Large intestine (tissue), 3 donors: ENCODE measurements around the gene SMNDC1. TPM values are rescaled to one million over a fixed set of nuclear protein-coding genes. Genes with fewer than 3 reads are reported as not detected.

Experiments used
- DNase-seq, 2 donors: peaks; one replicate each; pipeline versions ENCODE4 v3.0.0 to v3.0.0-alpha.2; 2013
- H3K27ac ChIP-seq: one replicate; pipeline ENCODE4 v1.5.1; 2013; ENCODE audit warnings: low read length
- H3K27me3 ChIP-seq: 2 replicates; pipeline ENCODE4 v1.6.1; 2013; ENCODE audit warnings: low read length; ENCODE audit not compliant: control insufficient read depth, insufficient read depth
- H3K36me3 ChIP-seq: 2 replicates; pipeline ENCODE4 v1.6.1; 2013; ENCODE audit warnings: low read length; ENCODE audit not compliant: control insufficient read depth, insufficient read depth
- H3K4me1 ChIP-seq: one replicate; pipeline ENCODE4 v1.6.1; 2013; ENCODE audit warnings: low read length; ENCODE audit not compliant: control insufficient read depth, insufficient read depth
- H3K4me3 ChIP-seq: one replicate; pipeline ENCODE4 v1.5.1; 2013; ENCODE audit warnings: low read length
- H3K9me3 ChIP-seq: one replicate; pipeline ENCODE4 v1.6.1; 2013; ENCODE audit warnings: mild to moderate bottlenecking, low read depth, low read length, moderate library complexity; ENCODE audit not compliant: control insufficient read depth
- WGBS: methylation state at CpG from one replicate; pipeline ENCODE4 v1.1.5; 2013; ENCODE audit warnings: low lambda C conversion rate; ENCODE audit not compliant: insufficient coverage; 5-methylcytosine and 5-hydroxymethylcytosine counted together
- polyA plus RNA-seq: library from polyadenylated mRNA; unstranded; fragments of 120-200 nt; gene quantifications from one replicate; pipeline ENCODE4 v1.2.1, GENCODE V29; 2013

The SMNDC1 gene
- polyA plus RNA-seq, 1 donor, result 33.8 TPM

GRCh38 chr10:110345286-110345685, 40.6 kb upstream of the SMNDC1 start:
- WGBS, result no CpG with 5 or more reads among the region's 4 CpGs
- no peaks in the 10 kb centered on the region for H3K27me3 ChIP-seq
- H3K36me3 ChIP-seq, result no peaks in the 10 kb centered on the region
- no peaks in the 10 kb centered on the region for H3K4me1 ChIP-seq
- H3K4me3 ChIP-seq, result no peak overlapping the region
- no peak for DNase-seq
- H3K27ac ChIP-seq, result no peak overlapping the region
- H3K9me3 ChIP-seq, result no peaks in the 10 kb centered on the region

- H3K4me3 ChIP-seq, result no peak overlapping the region
- H3K4me1 ChIP-seq, result no peaks in the 10 kb centered on the region
- no peaks in the 10 kb centered on the region for H3K9me3 ChIP-seq
- no CpG with 5 or more reads among the region's 2 CpGs for WGBS
- H3K27ac ChIP-seq, result no peak overlapping the region
- DNase-seq, result no peak
- H3K27me3 ChIP-seq, result no peaks in the 10 kb centered on the region
- H3K36me3 ChIP-seq, result no peaks in the 10 kb centered on the region
These were observed 39.9 kb upstream of the SMNDC1 start for GRCh38 chr10:110344622-110345021.

GRCh38 chr10:110343947-110344346, 39.2 kb upstream of the SMNDC1 start:
- WGBS, result no CpG with 5 or more reads among the region's 5 CpGs
- DNase-seq, result no peak

DNA sequence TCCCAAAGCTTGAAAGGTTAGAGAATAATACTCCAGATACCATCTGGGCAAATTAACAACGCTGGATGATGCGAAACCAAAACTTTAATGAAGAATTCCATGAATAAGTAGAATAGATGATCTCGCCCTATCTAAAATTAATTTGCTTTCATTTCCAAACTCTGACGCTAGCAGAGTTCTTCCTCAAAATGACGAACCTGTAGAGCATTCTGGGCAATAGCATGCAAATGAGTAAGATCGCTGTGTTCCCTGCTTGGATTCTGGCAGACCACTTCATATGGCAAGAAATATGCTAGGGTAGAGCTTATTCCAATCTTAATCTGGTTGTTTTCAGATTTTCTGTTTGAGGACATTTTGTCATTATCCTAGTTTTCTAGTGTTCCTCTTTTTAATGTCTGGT, 36.1 kb upstream of the SMNDC1 start:
- Histone ChIP-seq H3K9me3 (no peaks in the 10 kb centered on the region), H3K36me3 (no peaks in the 10 kb centered on the region), H3K4me1 (no peaks in the 10 kb centered on the region), H3K27ac (no peak overlapping the region), H3K27me3 (no peaks in the 10 kb centered on the region), H3K4me3 (no peak overlapping the region)
- no peak for DNase-seq
- WGBS, result 96% methylated on average over 5 of the region's 6 CpGs

More at GRCh38 chr10:110343947-110344346, 39.2 kb upstream of the SMNDC1 start:
- no peaks in the 10 kb centered on the region for H3K4me1 ChIP-seq
- H3K4me3 ChIP-seq, result no peak overlapping the region
- no peaks in the 10 kb centered on the region for H3K9me3 ChIP-seq
- no peaks in the 10 kb centered on the region for H3K36me3 ChIP-seq
- no peaks in the 10 kb centered on the region for H3K27me3 ChIP-seq
- H3K27ac ChIP-seq, result no peak overlapping the region

DNA sequence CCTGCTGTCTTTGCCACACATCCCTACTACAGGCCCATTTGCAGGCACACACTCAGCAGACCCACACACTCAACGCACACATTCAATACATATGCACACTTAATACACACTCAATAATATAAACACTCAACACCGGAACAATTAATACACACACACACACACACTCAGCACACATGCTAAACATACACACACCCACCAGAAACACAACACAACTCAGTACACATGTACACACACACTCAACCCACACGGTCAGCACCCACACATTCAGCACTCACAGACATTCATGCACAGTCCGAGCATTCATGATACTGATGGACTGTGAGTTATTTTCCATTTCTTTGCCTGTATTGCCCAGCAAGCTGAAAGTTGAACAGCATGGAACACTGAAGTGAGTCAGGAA, 35.4 kb upstream of the SMNDC1 start:
- H3K36me3 ChIP-seq, result no peaks in the 10 kb centered on the region
- no peak for DNase-seq
- H3K27ac ChIP-seq, result no peak overlapping the region
- no CpG with 5 or more reads among the region's 4 CpGs for WGBS
- no peak overlapping the region for H3K4me3 ChIP-seq
- no peaks in the 10 kb centered on the region for H3K9me3 ChIP-seq
- no peaks in the 10 kb centered on the region for H3K4me1 ChIP-seq
- H3K27me3 ChIP-seq, result no peaks in the 10 kb centered on the region

DNA sequence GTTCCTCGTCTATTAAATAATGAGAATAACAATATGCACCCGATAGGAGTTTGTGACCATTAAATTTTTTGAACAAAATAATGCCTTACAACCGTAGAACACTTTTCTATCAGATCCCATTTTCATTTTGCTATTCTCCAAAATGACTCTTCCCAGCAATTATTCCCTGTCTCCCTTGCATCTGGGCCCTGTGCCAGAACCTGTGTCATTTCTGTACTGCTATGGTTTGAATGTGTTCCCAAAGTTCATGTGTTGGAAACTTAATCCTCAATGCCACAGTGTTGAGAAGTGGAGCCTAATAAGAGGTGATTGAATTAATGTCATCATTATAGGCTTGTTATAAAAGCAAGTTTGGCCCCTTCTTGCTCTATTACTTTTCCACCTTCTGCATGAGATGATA, 33.2 kb upstream of the SMNDC1 start:
- WGBS, result 100% methylated on average over 2 of the region's 3 CpGs
- no peaks in the 10 kb centered on the region for H3K27me3 ChIP-seq
- no peaks in the 10 kb centered on the region for H3K9me3 ChIP-seq
- no peak overlapping the region for H3K4me3 ChIP-seq
- no peak for DNase-seq
- no peaks in the 10 kb centered on the region for H3K36me3 ChIP-seq
- no peaks in the 10 kb centered on the region for H3K4me1 ChIP-seq
- no peak overlapping the region for H3K27ac ChIP-seq

DNA sequence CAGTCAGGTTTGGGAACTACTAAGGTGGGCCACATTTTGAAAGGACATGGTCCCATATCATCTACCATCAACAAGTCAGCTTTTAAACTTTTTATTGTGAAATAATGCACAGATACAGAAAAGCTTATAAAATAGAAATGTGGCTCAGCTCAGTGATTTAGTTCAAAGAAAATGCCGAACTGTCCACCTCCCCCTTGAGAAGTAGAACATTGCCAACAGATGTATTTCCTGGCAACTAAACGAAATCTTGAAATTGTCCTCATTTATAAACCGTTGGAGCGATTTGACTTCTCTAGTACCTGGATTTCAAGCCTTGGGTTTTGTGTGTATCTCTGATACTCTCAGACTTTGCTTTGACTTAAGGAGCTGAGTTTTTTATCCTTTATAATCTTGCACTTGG, 32.7 kb upstream of the SMNDC1 start:
- Histone ChIP-seq H3K36me3 (no peaks in the 10 kb centered on the region), H3K9me3 (no peaks in the 10 kb centered on the region), H3K27me3 (no peaks in the 10 kb centered on the region), H3K4me3 (no peak overlapping the region), H3K27ac (no peak overlapping the region), H3K4me1 (no peaks in the 10 kb centered on the region)
- DNase-seq, result no peak
- 90% methylated on average over 2 of the region's 4 CpGs for WGBS

- Histone ChIP-seq H3K27ac (no peak overlapping the region), H3K4me1 (no peaks in the 10 kb centered on the region), H3K4me3 (no peak overlapping the region), H3K36me3 (no peaks in the 10 kb centered on the region), H3K27me3 (no peaks in the 10 kb centered on the region), H3K9me3 (peaks cover 6% of the 10 kb centered on the region)
- no peak for DNase-seq
- 54% methylated on average over 2 of the region's 10 CpGs for WGBS
These were observed 31.5 kb upstream of the SMNDC1 start for GRCh38 chr10:110336111-110336721.

- no peaks in the 10 kb centered on the region for H3K27me3 ChIP-seq
- H3K4me3 ChIP-seq, result no peak overlapping the region
- H3K27ac ChIP-seq, result no peak overlapping the region
- no peak for DNase-seq
- peaks cover 13% of the 10 kb centered on the region for H3K9me3 ChIP-seq
- no CpG with 5 or more reads among the region's 7 CpGs for WGBS
- H3K4me1 ChIP-seq, result no peaks in the 10 kb centered on the region
- H3K36me3 ChIP-seq, result no peaks in the 10 kb centered on the region
These were observed 30.8 kb upstream of the SMNDC1 start for GRCh38 chr10:110335314-110336064.

DNA sequence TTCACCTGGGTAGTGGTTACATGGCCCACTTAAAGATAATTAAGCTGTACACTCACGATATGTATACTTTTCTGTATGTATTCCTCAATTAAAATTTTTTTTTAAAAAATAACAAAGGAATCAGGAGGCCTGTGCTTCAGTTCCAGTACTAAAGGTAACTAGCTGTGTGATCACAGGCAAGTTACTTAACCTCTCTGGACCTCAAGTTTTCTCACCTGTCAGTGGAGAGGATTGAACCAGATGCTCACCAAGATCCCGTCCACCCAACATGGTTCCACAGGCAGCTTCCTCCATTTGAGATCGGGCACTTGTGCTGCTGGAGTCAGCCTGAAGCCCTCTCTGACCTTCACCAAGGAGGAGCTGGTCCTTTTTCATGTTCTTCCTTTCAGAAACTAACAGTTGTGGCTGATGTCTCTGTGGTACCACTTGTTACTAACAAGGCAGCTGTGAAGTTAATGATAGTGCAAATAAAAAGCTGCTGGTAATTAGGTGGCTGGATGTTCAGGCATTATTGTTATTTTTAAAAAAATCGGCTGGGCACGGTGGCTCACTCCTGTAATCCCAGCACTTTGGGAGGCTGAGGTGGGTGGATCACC, 29.4 kb upstream of the SMNDC1 start:
- WGBS, result no CpG with 5 or more reads among the region's 5 CpGs
- no peak overlapping the region for H3K27ac ChIP-seq
- H3K27me3 ChIP-seq, result no peaks in the 10 kb centered on the region

More for the DNA sequence above, 29.4 kb upstream of the SMNDC1 start:
- H3K4me3 ChIP-seq, result no peak overlapping the region
- H3K36me3 ChIP-seq, result no peaks in the 10 kb centered on the region
- no peaks in the 10 kb centered on the region for H3K4me1 ChIP-seq
- no peak for DNase-seq
- H3K9me3 ChIP-seq, result peaks cover 24% of the 10 kb centered on the region
